ENCODE measurements around the gene PICALM. TPM values are rescaled to one million over a fixed set of nuclear protein-coding genes. Genes with fewer than 3 reads are reported as not detected.

PICALM gene
- total and polyA plus RNA-seq, 2 of the 13 experiments (the other 11 are each of a cell fraction or from before 2014, with no cell fraction given): 97.6 to 154 TPM

DNA sequence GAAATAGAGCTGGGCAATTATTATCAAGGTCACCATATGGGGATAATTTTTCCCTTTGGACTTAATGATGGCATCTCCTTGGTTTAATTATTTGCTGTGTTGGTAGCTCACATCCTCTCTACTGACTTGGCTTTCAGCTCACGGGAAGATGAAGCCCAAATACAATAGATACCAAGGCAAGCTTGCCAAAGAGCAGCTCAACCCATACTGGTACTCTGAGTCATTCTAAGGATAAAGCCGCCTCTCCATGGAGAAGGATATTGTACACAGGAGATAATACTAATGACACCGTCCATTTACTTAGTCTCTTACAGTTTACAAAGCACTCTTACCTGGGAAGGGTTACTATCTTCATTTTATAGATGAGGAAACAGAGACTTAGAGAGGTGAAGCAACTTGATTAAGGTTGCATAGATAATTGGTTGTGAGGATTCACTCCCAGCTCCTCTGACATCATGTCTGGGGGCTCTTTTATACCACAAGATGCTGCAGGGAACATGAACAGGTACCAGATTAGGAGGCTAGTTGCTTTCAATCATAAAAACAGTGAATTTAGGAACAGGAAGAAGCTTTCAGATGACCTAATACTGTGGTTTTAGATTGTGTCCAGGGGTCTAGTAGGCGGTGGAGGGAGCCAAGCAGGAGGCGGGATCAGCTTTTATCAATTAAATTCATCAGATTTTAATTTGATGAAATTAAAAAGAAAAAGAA lies 48.3 kb upstream of the PICALM start:
- CTCF ChIA-PET (ENCODE audit: low intra/inter-chr PET ratio, low total read pairs): no interaction called here
- ATAC-seq (no peak), DNase-seq (ENCODE audit: low spot score) (no peak)

More for the DNA sequence above, 48.3 kb upstream of the PICALM start:
- Histone ChIP-seq H3K9ac (ENCODE audit: insufficient read depth, low read depth, low read length) (no peak overlapping the region), H4K20me1 (ENCODE audit: insufficient read depth, low read length) (no peaks in the 10 kb centered on the region), H3K9me3 (ENCODE audit: low read length) (no peaks in the 10 kb centered on the region), H3K4me3 (replicated peaks in 1 of 3; ENCODE audit: insufficient read depth in 1 of 3, low read depth in 2 of 3, low read length in 3 of 3) (no peak overlapping the region), H3K27ac (ENCODE audit: extremely low read length, insufficient read depth, low read length) (no peak overlapping the region), H2AFZ (ENCODE audit: low read length) (no peak overlapping the region), H3K4me1 (ENCODE audit: insufficient read depth, low read length) (peaks cover 16% of the 10 kb centered on the region; the same call in 1 of the 2 replicates), H3K79me2 (ENCODE audit: insufficient read depth, low read length) (no peaks in the 10 kb centered on the region), H3K4me2 (ENCODE audit: low read depth, low read length) (no peak overlapping the region), H3K36me3 (replicated peaks in 1 of 2; ENCODE audit: control insufficient read depth in 1 of 2, insufficient read depth in 2 of 2, low read length in 2 of 2) (no peaks in the 10 kb centered on the region), H3K27me3 (ENCODE audit: control insufficient read depth in 1 of 2, insufficient read depth in 2 of 2, low read length in 2 of 2) (0 out of 5 replicates have a peak, but pooled peaks cover 0 to 3% of the 10 kb centered on the region in 2 experiments)
- intact Hi-C loops (cut with micrococcal nuclease; ENCODE audit: unreplicated experiment): no loop called here
- WGBS (ENCODE audit: low lambda C conversion rate): 49% methylated on average over 5 of the region's 5 CpGs
- no peak for FAIRE-seq
- POLR2A ChIA-PET: interaction anchor here (1.5 kb wide), 1 partner anchor 48 kb away, joined by 5 read pairs; the partner anchor contains the start of gene PICALM
- in situ Hi-C loops (cut with HindIII; ENCODE audit: extremely low pct_ligation_motif_present, low pct_unique_long_range_greater_than_20kb): no loop called here
- no TSS peak for BruUV-seq (replicated peaks)
- no peak for TF ChIP-seq DZIP1 (CRISPR knock-in tag; IDR thresholded peaks at IDR 0.05)
- TF ChIP-seq ATAD3A (CRISPR knock-in tag; IDR thresholded peaks at IDR 0.05): no peak
- TF ChIP-seq, protein P1, sequence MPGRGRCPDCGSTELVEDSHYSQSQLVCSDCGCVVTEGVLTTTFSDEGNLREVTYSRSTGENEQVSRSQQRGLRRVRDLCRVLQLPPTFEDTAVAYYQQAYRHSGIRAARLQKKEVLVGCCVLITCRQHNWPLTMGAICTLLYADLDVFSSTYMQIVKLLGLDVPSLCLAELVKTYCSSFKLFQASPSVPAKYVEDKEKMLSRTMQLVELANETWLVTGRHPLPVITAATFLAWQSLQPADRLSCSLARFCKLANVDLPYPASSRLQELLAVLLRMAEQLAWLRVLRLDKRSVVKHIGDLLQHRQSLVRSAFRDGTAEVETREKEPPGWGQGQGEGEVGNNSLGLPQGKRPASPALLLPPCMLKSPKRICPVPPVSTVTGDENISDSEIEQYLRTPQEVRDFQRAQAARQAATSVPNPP (CRISPR knock-in tag; IDR thresholded peaks at IDR 0.05): no peak
- TF ChIP-seq, protein P2, sequence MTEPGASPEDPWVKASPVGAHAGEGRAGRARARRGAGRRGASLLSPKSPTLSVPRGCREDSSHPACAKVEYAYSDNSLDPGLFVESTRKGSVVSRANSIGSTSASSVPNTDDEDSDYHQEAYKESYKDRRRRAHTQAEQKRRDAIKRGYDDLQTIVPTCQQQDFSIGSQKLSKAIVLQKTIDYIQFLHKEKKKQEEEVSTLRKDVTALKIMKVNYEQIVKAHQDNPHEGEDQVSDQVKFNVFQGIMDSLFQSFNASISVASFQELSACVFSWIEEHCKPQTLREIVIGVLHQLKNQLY (CRISPR knock-in tag; IDR thresholded peaks at IDR 0.05): no peak
- TF ChIP-seq ZNF256 (CRISPR knock-in tag; conservative IDR thresholded peaks at IDR 0.05): no peak
- TF ChIP-seq TCF12 (IDR thresholded peaks at IDR 0.05): no peak
- TF ChIP-seq TCF12 (CRISPR knock-in tag; IDR thresholded peaks at IDR 0.05): no peak
- TF ChIP-seq ZNF329 (CRISPR knock-in tag; IDR thresholded peaks at IDR 0.05; ENCODE audit: low read depth): no peak
- no peak for TF ChIP-seq DPF2 (CRISPR knock-in tag; IDR thresholded peaks at IDR 0.05; ENCODE audit: borderline replicate concordance, low read depth)
- TF ChIP-seq ZNF235 (CRISPR knock-in tag; IDR thresholded peaks at IDR 0.05; ENCODE audit: borderline replicate concordance): no peak
- no peak for TF ChIP-seq PAF1 (CRISPR knock-in tag; IDR thresholded peaks at IDR 0.05)
- TF ChIP-seq ATRX (CRISPR knock-in tag; IDR thresholded peaks at IDR 0.05; ENCODE audit: borderline replicate concordance): no peak
